CD4-positive, CD25-positive, alpha-beta regulatory T cell (primary cell): ENCODE data around the gene PRDM16. TPM values are rescaled to one million over a fixed set of nuclear protein-coding genes. Genes with fewer than 3 reads are reported as not detected.

Experiments
- ATAC-seq, 2 donors: fragments of 150-1000 bp; cut with Tn5 transposase; one replicate each; pipeline ENCODE4 v1.10.0; 2021; ENCODE audit warnings: low read depth in 2 of 2, moderate number of reproducible peaks in 2 of 2, moderate library complexity in 1 of 2
- DNase-seq, 3 donors: peaks; one replicate each; pipeline versions ENCODE4 v3.0.0 to v3.0.0-alpha.2; 2012 to 2022; ENCODE audit warnings: mixed read lengths in 1 of 3
- H3K27ac ChIP-seq: one replicate; pipeline ENCODE4 v1.7.0; 2013; ENCODE audit warnings: mild to moderate bottlenecking, low read length; ENCODE audit not compliant: insufficient read depth, poor library complexity, severe bottlenecking
- H3K27me3 ChIP-seq: one replicate; pipeline ENCODE4 v1.7.0; 2013; ENCODE audit warnings: low read length; ENCODE audit not compliant: control insufficient read depth, insufficient read depth
- H3K36me3 ChIP-seq: one replicate; pipeline ENCODE4 v1.7.0; 2013; ENCODE audit warnings: mild to moderate bottlenecking, low read length, moderate library complexity; ENCODE audit not compliant: control insufficient read depth, insufficient read depth
- H3K4me1 ChIP-seq: 2 replicates; pipeline ENCODE4 v1.7.0; 2013; ENCODE audit warnings: mild to moderate bottlenecking, low read length; ENCODE audit not compliant: insufficient read depth, control insufficient read depth, poor library complexity, severe bottlenecking
- H3K4me3 ChIP-seq: one replicate; pipeline ENCODE4 v1.7.0; 2013; ENCODE audit warnings: low read depth, mild to moderate bottlenecking, low read length, moderate library complexity
- H3K9me3 ChIP-seq, 2 experiments: 1 replicate in 1 of 2; 2 replicates in 1 of 2; pipeline ENCODE4 v1.7.0; 2013; ENCODE audit warnings: low read length in 2 of 2, mild to moderate bottlenecking in 1 of 2, moderate library complexity in 1 of 2; ENCODE audit not compliant: control insufficient read depth in 2 of 2
- H3K27ac Mint-ChIP-seq, 3 donors: one replicate each; pipeline ENCODE4 v1.8.0; 2020 to 2022; ENCODE audit warnings: mild to moderate bottlenecking in 3 of 3, mixed read lengths in 3 of 3, moderate library complexity in 2 of 3
- H3K27me3 Mint-ChIP-seq: one replicate; pipeline ENCODE4 v1.8.0; 2022; ENCODE audit warnings: mild to moderate bottlenecking, mixed read lengths
- H3K36me3 Mint-ChIP-seq: one replicate; pipeline ENCODE4 v1.8.0; 2020; ENCODE audit warnings: mixed read lengths
- H3K4me1 Mint-ChIP-seq, 4 donors: one replicate each; pipeline ENCODE4 v1.8.0; 2020 to 2022; ENCODE audit warnings: mixed read lengths in 4 of 4, mild to moderate bottlenecking in 1 of 4
- H3K4me3 Mint-ChIP-seq, 4 donors: one replicate each; pipeline ENCODE4 v1.8.0; 2020 to 2022; ENCODE audit warnings: mild to moderate bottlenecking in 4 of 4, mixed read lengths in 4 of 4, moderate library complexity in 3 of 4
- H3K9me3 Mint-ChIP-seq, 7 donors: one replicate each; pipeline ENCODE4 v1.8.0; 2020 to 2022; ENCODE audit warnings: mixed read lengths in 7 of 7, mild to moderate bottlenecking in 3 of 7, moderate library complexity in 2 of 7
- polyA plus RNA-seq, 4 donors: library from polyadenylated mRNA; unstranded; fragments of 300-500 nt; fragmentation: Illumina TruSeq; gene quantifications; one replicate each; pipeline ENCODE4 v1.2.3, GENCODE V29; 2021
- total RNA-seq: library from RNA; stranded (reverse); gene quantifications from one replicate; pipeline ENCODE4 v1.2.3, GENCODE V29; 2022

PRDM16 gene
- total and polyA plus RNA-seq, 5 donors from 2014 or later = 0.27 TPM; not detected in 4

DNA sequence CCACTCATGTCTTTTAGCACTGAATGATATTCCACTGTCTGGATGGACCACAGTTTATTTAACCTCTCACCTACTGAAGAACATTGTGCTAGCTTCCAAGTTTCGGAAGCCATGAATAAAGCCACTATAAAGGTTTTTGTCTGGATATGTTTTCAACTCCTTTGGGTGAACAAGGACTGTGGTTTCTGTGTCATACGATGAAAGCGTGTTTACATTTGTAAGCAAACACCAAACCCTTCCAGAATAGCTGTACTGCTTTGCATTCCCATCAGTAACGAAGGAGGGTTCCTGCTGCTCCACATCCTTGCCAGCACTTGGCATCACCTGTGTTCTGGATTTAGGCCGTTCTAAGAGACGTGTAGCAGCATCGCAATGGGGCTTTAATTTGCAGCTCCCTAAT lies 374.8 kb downstream of the PRDM16 start:
- no peak overlapping the region for H3K4me3 ChIP-seq
- H3K27me3 ChIP-seq = no peaks in the 10 kb centered on the region
- no peak for ATAC-seq
- no peak for DNase-seq
- no peaks in the 10 kb centered on the region for H3K9me3 ChIP-seq
- no peak overlapping the region for H3K27ac ChIP-seq
- H3K4me3 Mint-ChIP-seq = no peak overlapping the region
- peaks cover 0 to 5% (median 2%) of the 10 kb centered on the region in 7 donors for H3K9me3 Mint-ChIP-seq
- no peaks in the 10 kb centered on the region for H3K36me3 Mint-ChIP-seq
- H3K4me1 ChIP-seq = no peaks in the 10 kb centered on the region
- H3K27me3 Mint-ChIP-seq = peaks cover 4% of the 10 kb centered on the region
- no peak overlapping the region for H3K27ac Mint-ChIP-seq
- H3K36me3 ChIP-seq = no peaks in the 10 kb centered on the region
- H3K4me1 Mint-ChIP-seq = no peaks in the 10 kb centered on the region

GRCh38 chr1:3444298-3444697 lies 375.3 kb downstream of the PRDM16 start:
- Histone ChIP-seq H3K4me3 (no peak overlapping the region), H3K4me1 (no peaks in the 10 kb centered on the region), H3K27ac (no peak overlapping the region), H3K36me3 (no peaks in the 10 kb centered on the region), H3K9me3 (no peaks in the 10 kb centered on the region), H3K27me3 (no peaks in the 10 kb centered on the region)
- H3K27me3 Mint-ChIP-seq = peaks cover 8% of the 10 kb centered on the region
- no peak overlapping the region for H3K27ac Mint-ChIP-seq
- H3K4me1 Mint-ChIP-seq = no peaks in the 10 kb centered on the region
- H3K4me3 Mint-ChIP-seq = no peak overlapping the region
- ATAC-seq (no peak), DNase-seq (no peak)
- H3K9me3 Mint-ChIP-seq = peaks cover 0 to 5% (median 2%) of the 10 kb centered on the region in 7 donors
- no peaks in the 10 kb centered on the region for H3K36me3 Mint-ChIP-seq

GRCh38 chr1:3444736-3445135 lies 375.7 kb downstream of the PRDM16 start:
- H3K27ac ChIP-seq = no peak overlapping the region
- H3K4me3 ChIP-seq = no peak overlapping the region
- Mint-ChIP-seq H3K4me3 (no peak overlapping the region), H3K4me1 (no peaks in the 10 kb centered on the region), H3K27me3 (peaks cover 8% of the 10 kb centered on the region), H3K9me3 (peaks cover 0 to 5% (median 2%) of the 10 kb centered on the region in 7 donors), H3K36me3 (no peaks in the 10 kb centered on the region), H3K27ac (no peak overlapping the region)
- H3K9me3 ChIP-seq = no peaks in the 10 kb centered on the region
- H3K36me3 ChIP-seq = no peaks in the 10 kb centered on the region
- no peak for DNase-seq
- no peak for ATAC-seq
- H3K27me3 ChIP-seq = no peaks in the 10 kb centered on the region
- no peaks in the 10 kb centered on the region for H3K4me1 ChIP-seq

DNA sequence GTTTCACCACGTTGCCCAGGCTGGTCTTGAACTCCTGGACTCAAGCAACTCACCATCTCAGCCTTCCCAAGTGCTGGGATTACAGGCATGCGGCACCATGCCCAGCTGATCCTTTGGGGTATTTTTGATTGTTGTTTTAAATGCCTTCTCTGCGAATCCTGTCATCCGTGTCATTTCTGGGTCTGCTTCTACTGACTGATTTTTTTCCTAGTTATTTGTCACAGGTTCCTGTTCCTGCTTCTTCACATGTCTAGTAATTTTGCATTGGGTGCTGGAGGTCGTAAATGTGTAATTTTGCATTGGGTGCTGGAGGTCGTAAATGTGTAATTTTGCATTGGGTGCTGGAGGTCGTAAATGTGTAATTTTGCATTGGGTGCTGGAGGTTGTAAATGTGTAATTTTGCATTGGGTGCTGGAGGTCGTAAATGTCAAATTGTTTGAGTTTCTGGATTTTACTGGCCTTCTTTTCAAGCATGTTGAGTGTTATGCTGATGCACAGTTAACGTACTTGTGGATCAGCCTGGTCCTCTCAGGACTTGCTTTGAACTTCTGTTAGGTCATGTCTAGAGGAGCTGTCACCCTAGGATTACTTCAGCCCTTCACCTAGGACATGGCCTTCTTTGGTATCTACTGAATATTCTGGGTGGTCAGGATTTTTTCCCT lies 381.3 kb downstream of the PRDM16 start:
- Mint-ChIP-seq H3K9me3 (peaks cover 0 to 6% (median 2%) of the 10 kb centered on the region in 7 donors), H3K36me3 (no peaks in the 10 kb centered on the region), H3K4me3 (no peak overlapping the region), H3K27me3 (peaks cover 8% of the 10 kb centered on the region), H3K4me1 (peaks cover 0 to 6% (median 0%) of the 10 kb centered on the region in 4 donors), H3K27ac (no peak overlapping the region)
- Histone ChIP-seq H3K4me1 (peaks cover 19% of the 10 kb centered on the region), H3K36me3 (no peaks in the 10 kb centered on the region), H3K4me3 (no peak overlapping the region), H3K27ac (no peak overlapping the region), H3K27me3 (no peaks in the 10 kb centered on the region), H3K9me3 (no peaks in the 10 kb centered on the region)
- no peak for ATAC-seq
- DNase-seq = no peak

DNA sequence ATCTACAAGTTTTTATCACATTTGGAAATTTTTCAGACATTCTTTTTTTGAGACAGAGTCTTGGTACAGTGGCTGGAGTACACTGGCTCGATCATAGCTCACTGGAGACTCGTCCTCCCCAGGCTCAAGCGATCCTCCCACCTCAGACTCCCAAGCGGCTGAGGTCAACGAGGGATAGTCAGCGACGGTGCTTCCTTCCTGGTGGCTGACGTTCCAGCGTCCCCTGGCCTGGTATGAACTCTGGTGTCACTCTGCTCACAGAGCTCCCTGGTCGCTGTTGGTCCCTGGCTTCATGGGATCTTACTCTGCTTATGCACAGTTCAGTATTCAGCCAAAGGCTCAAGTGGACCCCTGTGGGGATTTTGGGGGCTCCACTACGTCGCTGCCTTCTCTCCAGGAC lies 382.0 kb downstream of the PRDM16 start:
- Mint-ChIP-seq H3K36me3 (no peaks in the 10 kb centered on the region), H3K9me3 (peaks cover 0 to 6% (median 2%) of the 10 kb centered on the region in 7 donors), H3K27ac (no peak overlapping the region), H3K4me1 (peaks cover 0 to 9% (median 0%) of the 10 kb centered on the region in 4 donors), H3K4me3 (no peak overlapping the region), H3K27me3 (peaks cover 8% of the 10 kb centered on the region)
- ATAC-seq (no peak), DNase-seq (no peak)
- Histone ChIP-seq H3K4me1 (peaks cover 19% of the 10 kb centered on the region), H3K27ac (no peak overlapping the region), H3K9me3 (no peaks in the 10 kb centered on the region), H3K27me3 (no peaks in the 10 kb centered on the region), H3K36me3 (no peaks in the 10 kb centered on the region), H3K4me3 (no peak overlapping the region)

DNA sequence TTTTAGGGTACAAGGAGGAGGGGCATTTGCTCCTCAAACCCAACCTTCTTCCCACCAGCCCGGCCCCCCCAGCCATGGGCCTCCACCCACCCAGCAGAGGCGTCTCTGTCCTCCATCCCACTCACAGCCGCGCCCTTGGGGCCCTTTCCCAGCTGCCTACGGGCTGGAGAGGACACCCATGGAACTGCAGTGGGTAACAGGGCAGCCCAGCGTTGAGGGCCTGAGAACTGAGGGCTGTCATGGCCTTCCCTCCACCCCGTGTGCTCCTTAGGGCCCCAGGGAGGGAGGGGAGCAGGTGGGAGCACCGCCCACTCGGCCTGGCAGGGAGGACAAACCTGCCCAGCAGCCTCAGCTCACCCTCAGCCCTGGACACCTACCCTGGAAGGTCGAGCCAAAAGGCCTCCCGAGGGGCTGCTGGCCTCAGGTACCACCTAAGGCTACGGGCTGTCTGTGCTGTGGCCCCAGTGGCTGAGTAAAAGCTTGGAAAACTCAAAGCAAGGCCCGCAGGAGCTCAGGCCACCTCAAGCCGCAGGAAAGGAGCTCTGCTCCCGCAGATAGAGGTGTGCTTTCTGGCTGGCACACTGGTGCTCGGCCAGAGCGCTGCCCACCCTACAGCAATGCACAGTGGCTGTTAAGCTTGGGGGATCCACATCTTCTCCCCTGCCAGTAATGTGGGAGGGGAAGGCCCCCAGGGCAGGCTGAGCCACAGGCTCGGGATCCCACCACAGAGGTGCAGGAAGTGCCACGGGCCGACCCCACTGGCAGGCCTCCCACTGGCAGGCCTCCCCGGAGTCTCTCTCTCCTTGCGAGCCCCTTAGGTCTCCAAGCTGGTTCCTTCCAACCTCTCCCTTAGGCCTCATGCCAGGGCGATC lies 383.2 kb downstream of the PRDM16 start:
- peaks cover 0 to 6% (median 0%) of the 10 kb centered on the region in 7 donors for H3K9me3 Mint-ChIP-seq

GRCh38 chr1:3452866-3453175 lies 383.8 kb downstream of the PRDM16 start:
- Mint-ChIP-seq H3K4me1 (peaks cover 0 to 9% (median 0%) of the 10 kb centered on the region in 4 donors), H3K9me3 (peaks cover 0 to 6% (median 0%) of the 10 kb centered on the region in 7 donors), H3K27ac (no peak overlapping the region), H3K36me3 (no peaks in the 10 kb centered on the region), H3K4me3 (no peak overlapping the region), H3K27me3 (peaks cover 8% of the 10 kb centered on the region)
- peaks cover 19% of the 10 kb centered on the region for H3K4me1 ChIP-seq
- no peak overlapping the region for H3K4me3 ChIP-seq
- H3K27me3 ChIP-seq = no peaks in the 10 kb centered on the region
- ATAC-seq (no peak), DNase-seq (no peak)
- H3K36me3 ChIP-seq = no peaks in the 10 kb centered on the region
- H3K9me3 ChIP-seq = no peaks in the 10 kb centered on the region
- no peak overlapping the region for H3K27ac ChIP-seq

More for the DNA sequence above, 383.2 kb downstream of the PRDM16 start:
- Histone ChIP-seq H3K27me3 (no peaks in the 10 kb centered on the region), H3K9me3 (no peaks in the 10 kb centered on the region), H3K36me3 (no peaks in the 10 kb centered on the region), H3K4me3 (no peak overlapping the region), H3K4me1 (peaks cover 19% of the 10 kb centered on the region), H3K27ac (no peak overlapping the region)
- Mint-ChIP-seq H3K36me3 (no peaks in the 10 kb centered on the region), H3K27me3 (peaks cover 8% of the 10 kb centered on the region), H3K4me1 (peaks cover 0 to 9% (median 0%) of the 10 kb centered on the region in 4 donors), H3K4me3 (no peak overlapping the region), H3K27ac (no peak overlapping the region)
- DNase-seq (no peak), ATAC-seq (no peak)
